NK-92 treated with Interleukin-12 subunit alpha and Interleukin-12 subunit beta, amount 100 ng/mL, for 24 hours (cell line): ENCODE measurements around the gene PSMA4.
"Not testable (repeated sequence)": the region's sequence is repeated elsewhere in the genome, so short reads cannot be mapped to it uniquely, and the experiment has no call there.

Experiments used
- DNase-seq: peaks from one replicate; lab custom pipeline; 2025; lab: John Stamatoyannopoulos, UW

The PSMA4 gene

GRCh38 chr15:78551902-78552301 lies 11.7 kb downstream of the PSMA4 start:
- no peak for DNase-seq

- DNase-seq = no peak
These were observed 12.4 kb downstream of the PSMA4 start for GRCh38 chr15:78552597-78552996.

GRCh38 chr15:78560201-78560600 lies 20.0 kb downstream of the PSMA4 start:
- DNase-seq = not testable (repeated sequence)

- no peak for DNase-seq
These were observed 21.2 kb downstream of the PSMA4 start for GRCh38 chr15:78561490-78561889.

- DNase-seq = no peak
These were observed 22.8 kb downstream of the PSMA4 start for GRCh38 chr15:78563092-78563491.

GRCh38 chr15:78564743-78565096 lies 24.5 kb downstream of the PSMA4 start:
- DNase-seq = no peak

- peak; percentile 72 for DNase-seq
These were observed 25.1 kb downstream of the PSMA4 start, which contains the start of gene CHRNA5 for GRCh38 chr15:78565097-78565950. Gene CHRNA5 (plus strand): TSS chr15:78565520. CDS start chr15:78565720, 200 bp downstream.

GRCh38 chr15:78565951-78566774 lies 25.9 kb downstream of the PSMA4 start:
- DNase-seq = no peak

GRCh38 chr15:78567531-78567930 lies 27.3 kb downstream of the PSMA4 start:
- no peak for DNase-seq

- DNase-seq = no peak
These were observed 30.5 kb downstream of the PSMA4 start for GRCh38 chr15:78570710-78571109.

GRCh38 chr15:78571382-78571781 lies 31.1 kb downstream of the PSMA4 start:
- DNase-seq = no peak

- DNase-seq = no peak
These were observed 33.2 kb downstream of the PSMA4 start for GRCh38 chr15:78573416-78573815.

- DNase-seq = no peak
These were observed 34.7 kb downstream of the PSMA4 start for GRCh38 chr15:78574944-78575343.

- no peak for DNase-seq
These were observed 57.3 kb downstream of the PSMA4 start for GRCh38 chr15:78597583-78597982.

- no peak for DNase-seq
These were observed 58.1 kb downstream of the PSMA4 start for GRCh38 chr15:78598348-78598747.

- no peak for DNase-seq
These were observed 58.9 kb downstream of the PSMA4 start for GRCh38 chr15:78599189-78599588.
